Thoracic aorta (tissue), 2 donors: ENCODE measurements around the gene SLC6A20. TPM values are rescaled to one million over a fixed set of nuclear protein-coding genes. Genes with fewer than 3 reads are reported as not detected.
"Not testable (repeated sequence)": the region's sequence is repeated elsewhere in the genome, so short reads cannot be mapped to it uniquely, and the experiment has no call there.

Source experiments
- ATAC-seq: fragments of 150-250 bp; one replicate; pipeline ENCODE4 v1.8.0; 2017; ENCODE audit warnings: low read depth; ENCODE audit not compliant: insufficient number of reproducible peaks, low FRiP score
- DNase-seq: peaks from one replicate; pipeline ENCODE4 v3.0.0-alpha.2; 2020; ENCODE audit warnings: low spot score
- H3K27ac ChIP-seq, 2 donors: fragments of 200-600 bp; sonication (generic); 1 replicate in 1 of 2; 2 replicates in 1 of 2; pipeline ENCODE4 v1.5.1; 2016; ENCODE audit warnings: mild to moderate bottlenecking in 2 of 2, moderate library complexity in 2 of 2
- H3K27me3 ChIP-seq: fragments of 200-600 bp; sonication (generic); replicated peaks from 2 replicates; pipeline ENCODE4 v1.6.0; 2016; ENCODE audit warnings: mild to moderate bottlenecking; ENCODE audit not compliant: insufficient read depth
- H3K36me3 ChIP-seq: fragments of 200-600 bp; sonication (generic); one replicate; pipeline ENCODE4 v1.5.1; 2016
- H3K4me1 ChIP-seq, 2 donors: fragments of 200-600 bp; sonication (generic); 1 replicate in 1 of 2; 2 replicates in 1 of 2; pipeline versions ENCODE4 v1.5.1 to v1.6.0; 2016; ENCODE audit warnings: low read depth in 2 of 2, mild to moderate bottlenecking in 1 of 2; ENCODE audit not compliant: control insufficient read depth in 1 of 2
- H3K4me3 ChIP-seq: fragments of 200-600 bp; sonication (generic); 2 replicates; pipeline ENCODE4 v1.5.1; 2016; ENCODE audit warnings: mild to moderate bottlenecking
- H3K9me3 ChIP-seq: fragments of 200-600 bp; sonication (generic); 2 replicates; pipeline ENCODE4 v1.5.1; 2016
- CTCF ChIP-seq: fragments of 200-600 bp; sonication (generic); IDR thresholded peaks from one replicate; pipeline ENCODE4 v1.5.1; 2019; ENCODE audit warnings: antibody characterized with exemption
- total RNA-seq, 2 donors: library from RNA; depleted of rRNA; stranded (reverse); fragments of >200 nt; gene quantifications; one replicate each; pipeline versions ENCODE4 v1.1.0 to v1.2.3, GENCODE V29; 2016

Gene SLC6A20
- total RNA-seq, 2 donors from 2014 or later: 0.28 TPM; not detected in 1

GRCh38 chr3:45749880-45750279, 46.5 kb downstream of the SLC6A20 start:
- Histone ChIP-seq H3K4me1 (no peaks in the 10 kb centered on the region), H3K27ac (no peak overlapping the region), H3K27me3 (no peaks in the 10 kb centered on the region), H3K9me3 (no peaks in the 10 kb centered on the region), H3K4me3 (no peak overlapping the region), H3K36me3 (peaks cover 8% of the 10 kb centered on the region)
- no peak for TF ChIP-seq CTCF
- ATAC-seq: no peak
- DNase-seq: no peak

GRCh38 chr3:45749036-45749600, 47.2 kb downstream of the SLC6A20 start:
- H3K4me1 ChIP-seq, H3K36me3 ChIP-seq, H3K27ac ChIP-seq, H3K9me3 ChIP-seq, ATAC-seq, DNase-seq, H3K4me3 ChIP-seq, H3K27me3 ChIP-seq: not testable (repeated sequence)

- no peaks in the 10 kb centered on the region for H3K9me3 ChIP-seq
- DNase-seq (no peak), ATAC-seq (no peak)
- H3K4me3 ChIP-seq: no peak overlapping the region
- no peaks in the 10 kb centered on the region for H3K27me3 ChIP-seq
- H3K27ac ChIP-seq: no peak overlapping the region
- TF ChIP-seq CTCF: no peak
- H3K4me1 ChIP-seq: no peaks in the 10 kb centered on the region
- H3K36me3 ChIP-seq: peaks cover 17% of the 10 kb centered on the region
Measured at GRCh38 chr3:45748068-45748467, 48.3 kb downstream of the SLC6A20 start.

GRCh38 chr3:45746777-45747622, 49.3 kb downstream of the SLC6A20 start:
- no peaks in the 10 kb centered on the region for H3K27me3 ChIP-seq
- TF ChIP-seq CTCF: no peak
- DNase-seq: no peak

GRCh38 chr3:45746165-45746776, 50.1 kb downstream of the SLC6A20 start:
- Histone ChIP-seq H3K27ac (no peak overlapping the region), H3K36me3 (peaks cover 17% of the 10 kb centered on the region), H3K4me1 (no peaks in the 10 kb centered on the region), H3K4me3 (no peak overlapping the region), H3K9me3 (no peaks in the 10 kb centered on the region), H3K27me3 (no peaks in the 10 kb centered on the region)
- no peak for TF ChIP-seq CTCF
- DNase-seq: no peak
- no peak for ATAC-seq

More at GRCh38 chr3:45746777-45747622, 49.3 kb downstream of the SLC6A20 start:
- Histone ChIP-seq H3K4me3 (no peak overlapping the region), H3K9me3 (no peaks in the 10 kb centered on the region), H3K27ac (no peak overlapping the region), H3K36me3 (peaks cover 17% of the 10 kb centered on the region), H3K4me1 (no peaks in the 10 kb centered on the region)
- ATAC-seq: no peak
